HEK293 (cell line): ENCODE data around the gene FAM8A1.

Source experiments
- CTCF ChIA-PET: fragments of 350-600 bp; formaldehyde crosslinking; extraction: SDS; loops from one replicate; lab custom pipeline; 2021; ENCODE audit warnings: antibody characterized with exemption; lab: Yijun Ruan, JAX
- POLR2A ChIA-PET: fragments of 300-600 bp; formaldehyde crosslinking; extraction: SDS; loops from one replicate; lab custom pipeline; 2020; ENCODE audit warnings: antibody characterized with exemption, inconsistent platforms; lab: Yijun Ruan, JAX
- H3K27ac ChIP-seq: fragments of 200-500 bp; sonication (Bioruptor generic); 2 replicates; pipeline ENCODE4 v1.5.1; 2014; ENCODE audit warnings: low read depth, low read length, control low read depth, inconsistent platforms; ENCODE audit errors: extremely low read depth
- H3K36me3 ChIP-seq, 2 experiments: fragments of 200-500 bp in 1 of 2; sonication (Bioruptor generic) in 1 of 2; 1 replicate in 1 of 2; 2 replicates in 1 of 2; pipeline ENCODE4 v1.5.1; 2014 to 2017; ENCODE audit warnings: inconsistent platforms in 2 of 2, low read length in 2 of 2; ENCODE audit not compliant: control insufficient read depth in 2 of 2, insufficient read depth in 1 of 2
- H3K4me1 ChIP-seq: fragments of 200-500 bp; sonication (Bioruptor generic); 2 replicates; pipeline ENCODE4 v1.5.1; 2014; ENCODE audit warnings: mild to moderate bottlenecking, low read length, inconsistent platforms; ENCODE audit not compliant: control insufficient read depth, insufficient read depth
- H3K4me3 ChIP-seq: 2 replicates; pipeline ENCODE4 v1.5.1; 2011; ENCODE audit warnings: low read depth, mild to moderate bottlenecking, control low read depth, low read length, moderate library complexity
- H3K9me3 ChIP-seq: fragments of 200-500 bp; sonication (Bioruptor generic); 2 replicates; pipeline ENCODE4 v1.5.1; 2014; ENCODE audit warnings: low read depth, low read length, inconsistent platforms; ENCODE audit not compliant: control insufficient read depth, insufficient read depth
- BCL11A ChIP-seq: fragments of 450-650 bp; formaldehyde crosslinking; IDR thresholded peaks from 2 replicates; pipeline ENCODE4 v1.5.1; 2016; ENCODE audit warnings: low read depth, missing biosample characterization, missing genetic modification characterization
- GLI4 ChIP-seq: fragments of 450-650 bp; formaldehyde crosslinking; IDR thresholded peaks from 2 replicates; pipeline ENCODE4 v1.5.1; 2016; ENCODE audit warnings: missing biosample characterization, missing genetic modification characterization
- KLF10 ChIP-seq: fragments of 450-650 bp; IDR thresholded peaks from 2 replicates; pipeline ENCODE4 v1.5.1; 2018; ENCODE audit warnings: missing biosample characterization, mild to moderate bottlenecking, missing genetic modification characterization
- KLF16 ChIP-seq: fragments of 450-650 bp; formaldehyde crosslinking; IDR thresholded peaks from 2 replicates; pipeline ENCODE4 v1.5.1; 2017; ENCODE audit warnings: missing biosample characterization, missing genetic modification characterization
- MEIS1 ChIP-seq: sonication (generic); formaldehyde crosslinking; IDR thresholded peaks from 2 replicates; pipeline ENCODE4 v1.8.1; 2022; ENCODE audit warnings: missing genetic modification reagents, mild to moderate bottlenecking, borderline replicate concordance
- TCF7L2 ChIP-seq: IDR thresholded peaks from 2 replicates; pipeline ENCODE4 v1.6.1; 2011; ENCODE audit warnings: low read depth, mild to moderate bottlenecking, inconsistent platforms, low read length, moderate library complexity, borderline replicate concordance
- TRIM28 ChIP-seq: IDR thresholded peaks from 2 replicates; pipeline ENCODE4 v1.6.1; 2011; ENCODE audit warnings: low read length, control low read depth, borderline replicate concordance
- TSHZ1 ChIP-seq: fragments of 450-650 bp; formaldehyde crosslinking; IDR thresholded peaks from 2 replicates; pipeline ENCODE4 v1.5.1; 2016; ENCODE audit warnings: missing biosample characterization, missing genetic modification characterization, borderline replicate concordance
- ZBTB48 ChIP-seq: fragments of 450-650 bp; formaldehyde crosslinking; IDR thresholded peaks from 2 replicates; pipeline ENCODE4 v1.5.1; 2016; ENCODE audit warnings: missing biosample characterization, missing genetic modification characterization
- ZFHX2 ChIP-seq: fragments of 450-650 bp; formaldehyde crosslinking; conservative IDR thresholded peaks from 2 replicates; pipeline ENCODE4 v1.5.1; 2016; ENCODE audit warnings: missing biosample characterization, missing genetic modification characterization
- ZFP41 ChIP-seq: fragments of 450-650 bp; formaldehyde crosslinking; IDR thresholded peaks from 2 replicates; pipeline ENCODE4 v1.5.1; 2016; ENCODE audit warnings: missing biosample characterization, missing genetic modification characterization, borderline replicate concordance
- ZFP69B ChIP-seq: fragments of 450-650 bp; formaldehyde crosslinking; IDR thresholded peaks from 2 replicates; pipeline ENCODE4 v1.5.1; 2016; ENCODE audit warnings: missing biosample characterization, missing genetic modification characterization
- ZNF138 ChIP-seq: fragments of 450-650 bp; formaldehyde crosslinking; IDR thresholded peaks from 2 replicates; pipeline ENCODE4 v1.5.1; 2016; ENCODE audit warnings: missing biosample characterization, missing genetic modification characterization, borderline replicate concordance
- ZNF155 ChIP-seq: fragments of 450-650 bp; formaldehyde crosslinking; IDR thresholded peaks from 2 replicates; pipeline ENCODE4 v1.5.1; 2016; ENCODE audit warnings: missing biosample characterization, missing genetic modification characterization
- ZNF24 ChIP-seq: fragments of 450-650 bp; formaldehyde crosslinking; IDR thresholded peaks from 2 replicates; pipeline ENCODE4 v1.5.1; 2016; ENCODE audit warnings: missing biosample characterization, missing genetic modification characterization
- ZNF280C ChIP-seq: fragments of 450-650 bp; formaldehyde crosslinking; IDR thresholded peaks from 2 replicates; pipeline ENCODE4 v1.5.1; 2016; ENCODE audit warnings: missing biosample characterization, missing genetic modification characterization
- ZNF302 ChIP-seq: fragments of 450-650 bp; formaldehyde crosslinking; IDR thresholded peaks from 2 replicates; pipeline ENCODE4 v1.5.1; 2016; ENCODE audit warnings: missing biosample characterization, missing genetic modification characterization, low read depth
- ZNF324 ChIP-seq: fragments of 450-650 bp; formaldehyde crosslinking; IDR thresholded peaks from 2 replicates; pipeline ENCODE4 v1.5.1; 2016; ENCODE audit warnings: missing biosample characterization, missing genetic modification characterization
- ZNF404 ChIP-seq: fragments of 450-650 bp; formaldehyde crosslinking; IDR thresholded peaks from 2 replicates; pipeline ENCODE4 v1.5.1; 2017; ENCODE audit warnings: missing biosample characterization, missing genetic modification characterization
- ZNF416 ChIP-seq: fragments of 450-650 bp; formaldehyde crosslinking; IDR thresholded peaks from 2 replicates; pipeline ENCODE4 v1.5.1; 2016; ENCODE audit warnings: missing biosample characterization, missing genetic modification characterization
- ZNF473 ChIP-seq: fragments of 450-650 bp; formaldehyde crosslinking; IDR thresholded peaks from 2 replicates; pipeline ENCODE4 v1.5.1; 2017; ENCODE audit warnings: missing biosample characterization, missing genetic modification characterization
- ZNF48 ChIP-seq: fragments of 450-650 bp; formaldehyde crosslinking; IDR thresholded peaks from 2 replicates; pipeline ENCODE4 v1.5.1; 2016; ENCODE audit warnings: missing biosample characterization, missing genetic modification characterization
- ZNF558 ChIP-seq: fragments of 450-650 bp; formaldehyde crosslinking; IDR thresholded peaks from 2 replicates; pipeline ENCODE4 v1.5.1; 2016; ENCODE audit warnings: missing biosample characterization, missing genetic modification characterization
- ZNF629 ChIP-seq: fragments of 450-650 bp; formaldehyde crosslinking; IDR thresholded peaks from 2 replicates; pipeline ENCODE4 v1.5.1; 2017; ENCODE audit warnings: missing biosample characterization, missing genetic modification characterization
- ZNF654 ChIP-seq: fragments of 450-650 bp; formaldehyde crosslinking; IDR thresholded peaks from 2 replicates; pipeline ENCODE4 v1.5.1; 2016; ENCODE audit warnings: low read depth, missing biosample characterization, missing genetic modification characterization
- ZNF658 ChIP-seq: fragments of 450-650 bp; formaldehyde crosslinking; IDR thresholded peaks from 2 replicates; pipeline ENCODE4; 2016; ENCODE audit warnings: missing biosample characterization, missing genetic modification characterization
- ZNF791 ChIP-seq: fragments of 450-650 bp; formaldehyde crosslinking; IDR thresholded peaks from 2 replicates; pipeline ENCODE4 v1.5.1; 2016; ENCODE audit warnings: missing biosample characterization, missing genetic modification characterization
- TF ChIP-seq, protein P1 (sequence below): fragments of 450-650 bp; formaldehyde crosslinking; IDR thresholded peaks from 2 replicates; pipeline ENCODE4 v1.5.1; 2016; ENCODE audit warnings: missing biosample characterization, missing genetic modification characterization
- TF ChIP-seq, protein P2 (sequence below): fragments of 450-650 bp; formaldehyde crosslinking; IDR thresholded peaks from 2 replicates; pipeline ENCODE4 v1.5.1; 2016; ENCODE audit warnings: missing biosample characterization, missing genetic modification characterization, low read depth
- TF ChIP-seq, protein P3 (sequence below): fragments of 450-650 bp; formaldehyde crosslinking; IDR thresholded peaks from 2 replicates; pipeline ENCODE4 v1.5.1; 2016; ENCODE audit warnings: missing biosample characterization, missing genetic modification characterization

The FAM8A1 gene

DNA sequence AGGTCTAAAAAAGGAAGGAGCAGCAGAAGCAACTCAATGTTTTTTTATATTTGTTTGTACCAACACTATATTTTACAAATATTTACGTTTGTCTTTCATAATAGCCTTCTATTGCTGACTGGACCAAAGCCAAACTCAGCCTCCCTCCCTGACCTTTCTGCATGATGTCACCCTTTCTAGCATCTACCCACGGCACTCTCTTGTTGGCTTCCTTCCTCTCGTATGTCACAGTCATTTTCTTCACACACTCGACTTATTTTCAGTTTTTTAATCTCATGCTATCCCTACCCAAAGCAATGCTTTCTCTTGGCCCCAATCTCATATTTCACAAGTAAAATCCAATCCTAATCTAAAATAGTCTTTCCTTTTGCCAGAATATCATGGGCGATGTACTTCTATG is 16.3 kb upstream of the FAM8A1 start:
- ChIA-PET CTCF (interaction anchor here (0.5 to 3.9 kb wide), 46 partner anchors 8 to 1224 kb away, joined by 3 to 75 read pairs (median 3); no protein-coding TSS in a partner anchor), POLR2A (no interaction called here)
- Histone ChIP-seq H3K36me3 (no peaks in the 10 kb centered on the region), H3K4me1 (peaks cover 2% of the 10 kb centered on the region; the same call in 1 of the 2 replicates), H3K27ac (no peak overlapping the region), H3K9me3 (no peaks in the 10 kb centered on the region), H3K4me3 (no peak overlapping the region)
- TF ChIP-seq TRIM28 (peak; percentile 67; the same call in 1 of the 2 replicates), BCL11A (tag by site-specific recombination) (no peak), GLI4 (tag by site-specific recombination) (no peak), ZFHX2 (tag by site-specific recombination) (peak; percentile 59), ZNF654 (tag by site-specific recombination) (no peak), KLF16 (tag by site-specific recombination) (no peak), ZNF629 (no peak), ZNF473 (no peak), ZNF558 (tag by site-specific recombination) (no peak), ZNF280C (tag by site-specific recombination) (no peak), ZNF324 (tag by site-specific recombination) (no peak), TCF7L2 (no peak), ZNF138 (tag by site-specific recombination) (no peak), TSHZ1 (tag by site-specific recombination) (no peak), ZBTB48 (no peak), ZNF416 (no peak), ZNF155 (tag by site-specific recombination) (no peak), MEIS1 (CRISPR knock-in tag) (no peak), ZNF302 (tag by site-specific recombination) (no peak), KLF10 (tag by site-specific recombination) (no peak), ZNF404 (tag by site-specific recombination) (no peak), ZFP69B (peak; percentile 49; the same call in 1 of the 2 replicates), ZNF48 (no peak), ZNF791 (no peak), ZNF24 (tag by site-specific recombination) (no peak), ZFP41 (tag by site-specific recombination) (no peak), ZNF658 (tag by site-specific recombination) (no peak)
- TF ChIP-seq, protein P1, sequence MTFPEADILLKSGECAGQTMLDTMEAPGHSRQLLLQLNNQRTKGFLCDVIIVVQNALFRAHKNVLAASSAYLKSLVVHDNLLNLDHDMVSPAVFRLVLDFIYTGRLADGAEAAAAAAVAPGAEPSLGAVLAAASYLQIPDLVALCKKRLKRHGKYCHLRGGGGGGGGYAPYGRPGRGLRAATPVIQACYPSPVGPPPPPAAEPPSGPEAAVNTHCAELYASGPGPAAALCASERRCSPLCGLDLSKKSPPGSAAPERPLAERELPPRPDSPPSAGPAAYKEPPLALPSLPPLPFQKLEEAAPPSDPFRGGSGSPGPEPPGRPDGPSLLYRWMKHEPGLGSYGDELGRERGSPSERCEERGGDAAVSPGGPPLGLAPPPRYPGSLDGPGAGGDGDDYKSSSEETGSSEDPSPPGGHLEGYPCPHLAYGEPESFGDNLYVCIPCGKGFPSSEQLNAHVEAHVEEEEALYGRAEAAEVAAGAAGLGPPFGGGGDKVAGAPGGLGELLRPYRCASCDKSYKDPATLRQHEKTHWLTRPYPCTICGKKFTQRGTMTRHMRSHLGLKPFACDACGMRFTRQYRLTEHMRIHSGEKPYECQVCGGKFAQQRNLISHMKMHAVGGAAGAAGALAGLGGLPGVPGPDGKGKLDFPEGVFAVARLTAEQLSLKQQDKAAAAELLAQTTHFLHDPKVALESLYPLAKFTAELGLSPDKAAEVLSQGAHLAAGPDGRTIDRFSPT (tag by site-specific recombination), result no peak
- TF ChIP-seq, protein P2, sequence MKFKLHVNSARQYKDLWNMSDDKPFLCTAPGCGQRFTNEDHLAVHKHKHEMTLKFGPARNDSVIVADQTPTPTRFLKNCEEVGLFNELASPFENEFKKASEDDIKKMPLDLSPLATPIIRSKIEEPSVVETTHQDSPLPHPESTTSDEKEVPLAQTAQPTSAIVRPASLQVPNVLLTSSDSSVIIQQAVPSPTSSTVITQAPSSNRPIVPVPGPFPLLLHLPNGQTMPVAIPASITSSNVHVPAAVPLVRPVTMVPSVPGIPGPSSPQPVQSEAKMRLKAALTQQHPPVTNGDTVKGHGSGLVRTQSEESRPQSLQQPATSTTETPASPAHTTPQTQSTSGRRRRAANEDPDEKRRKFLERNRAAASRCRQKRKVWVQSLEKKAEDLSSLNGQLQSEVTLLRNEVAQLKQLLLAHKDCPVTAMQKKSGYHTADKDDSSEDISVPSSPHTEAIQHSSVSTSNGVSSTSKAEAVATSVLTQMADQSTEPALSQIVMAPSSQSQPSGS (tag by site-specific recombination), result peak; percentile 84
- TF ChIP-seq, protein P3, sequence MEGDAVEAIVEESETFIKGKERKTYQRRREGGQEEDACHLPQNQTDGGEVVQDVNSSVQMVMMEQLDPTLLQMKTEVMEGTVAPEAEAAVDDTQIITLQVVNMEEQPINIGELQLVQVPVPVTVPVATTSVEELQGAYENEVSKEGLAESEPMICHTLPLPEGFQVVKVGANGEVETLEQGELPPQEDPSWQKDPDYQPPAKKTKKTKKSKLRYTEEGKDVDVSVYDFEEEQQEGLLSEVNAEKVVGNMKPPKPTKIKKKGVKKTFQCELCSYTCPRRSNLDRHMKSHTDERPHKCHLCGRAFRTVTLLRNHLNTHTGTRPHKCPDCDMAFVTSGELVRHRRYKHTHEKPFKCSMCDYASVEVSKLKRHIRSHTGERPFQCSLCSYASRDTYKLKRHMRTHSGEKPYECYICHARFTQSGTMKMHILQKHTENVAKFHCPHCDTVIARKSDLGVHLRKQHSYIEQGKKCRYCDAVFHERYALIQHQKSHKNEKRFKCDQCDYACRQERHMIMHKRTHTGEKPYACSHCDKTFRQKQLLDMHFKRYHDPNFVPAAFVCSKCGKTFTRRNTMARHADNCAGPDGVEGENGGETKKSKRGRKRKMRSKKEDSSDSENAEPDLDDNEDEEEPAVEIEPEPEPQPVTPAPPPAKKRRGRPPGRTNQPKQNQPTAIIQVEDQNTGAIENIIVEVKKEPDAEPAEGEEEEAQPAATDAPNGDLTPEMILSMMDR (tag by site-specific recombination), result no peak
